ENCODE results near the gene CDH18.

- TF ChIP-seq CTCF (IDR thresholded peaks at IDR 0.05), result no peak
- no peak for TF ChIP-seq POLR2A (IDR thresholded peaks at IDR 0.05)
These were observed 69.2 kb downstream of the CDH18 start for GRCh38 chr5:19918780-19919179.
